Stimulated activated CD4-positive, alpha-beta T cell treated with anti-CD3 and anti-CD28 coated beads, Interleukin-1b, Interleukin-23, amount 100 ng/mL, for 4 hours (primary cell): ENCODE results near the gene TTLL8.
"Not testable (repeated sequence)": the region's sequence is repeated elsewhere in the genome, so short reads cannot be mapped to it uniquely, and the experiment has no call there.

Source experiments
- DNase-seq, 2 donors: peaks; one replicate each; pipeline ENCODE4 v3.0.0-alpha.2; 2020; ENCODE audit warnings: low read depth in 2 of 2

Gene TTLL8

GRCh38 chr22:50001388-50002231 lies 56.5 kb downstream of the TTLL8 start:
- DNase-seq = no peak

GRCh38 chr22:50000587-50001387 lies 57.3 kb downstream of the TTLL8 start:
- no peak for DNase-seq

GRCh38 chr22:49999946-50000586 lies 58.0 kb downstream of the TTLL8 start:
- DNase-seq = no peak

GRCh38 chr22:49999063-49999945 lies 58.8 kb downstream of the TTLL8 start:
- DNase-seq = no peak

- DNase-seq = no peak
Measured at GRCh38 chr22:49998718-49999062, 59.4 kb downstream of the TTLL8 start.

GRCh38 chr22:49997932-49998717 lies 60.0 kb downstream of the TTLL8 start:
- DNase-seq = no peak

- DNase-seq = no peak
Measured at GRCh38 chr22:49997251-49997599, 60.9 kb downstream of the TTLL8 start.

- DNase-seq = no peak
Measured at GRCh38 chr22:49996518-49997250, 61.4 kb downstream of the TTLL8 start.

- DNase-seq = no peak
Measured at GRCh38 chr22:49996119-49996517, 62.0 kb downstream of the TTLL8 start.

GRCh38 chr22:49995361-49996118 lies 62.6 kb downstream of the TTLL8 start:
- no peak for DNase-seq

GRCh38 chr22:49995041-49995360 lies 63.1 kb downstream of the TTLL8 start:
- DNase-seq = no peak

GRCh38 chr22:49994361-49995040 lies 63.6 kb downstream of the TTLL8 start:
- DNase-seq = no peak

GRCh38 chr22:49993649-49994360 lies 64.3 kb downstream of the TTLL8 start:
- no peak for DNase-seq

GRCh38 chr22:49992921-49993648 lies 65.0 kb downstream of the TTLL8 start:
- DNase-seq = peak; percentile 61 to 67

GRCh38 chr22:49991907-49992533 lies 66.1 kb downstream of the TTLL8 start:
- no peak for DNase-seq

- no peak for DNase-seq
Measured at GRCh38 chr22:49991167-49991566, 66.9 kb downstream of the TTLL8 start.

- DNase-seq = not testable (repeated sequence)
Measured at GRCh38 chr22:49989826-49990225, 68.3 kb downstream of the TTLL8 start.
